H1 (cell line): ENCODE results near the gene CDKN2A. TPM values are rescaled to one million over a fixed set of nuclear protein-coding genes. Genes with fewer than 3 reads are reported as not detected.

ENCODE experiments used
- JUN ChIP-seq: IDR thresholded peaks from 2 replicates; pipeline ENCODE4 v1.6.1; 2011; ENCODE audit warnings: low read depth, mild to moderate bottlenecking, improper control_type of control experiment, low read length
- MAFK ChIP-seq: IDR thresholded peaks from 2 replicates; pipeline ENCODE4 v1.6.1; 2012; ENCODE audit warnings: low read depth, mild to moderate bottlenecking, improper control_type of control experiment, low read length
- NRF1 ChIP-seq: IDR thresholded peaks from 2 replicates; pipeline ENCODE4 v1.6.1; 2011; ENCODE audit warnings: mild to moderate bottlenecking, low read depth, low read length, improper control_type of control experiment
- PHF8 ChIP-seq: fragments of 200-600 bp; sonication (generic); conservative IDR thresholded peaks from 2 replicates; pipeline ENCODE4 v1.7.1; 2012; ENCODE audit warnings: low read depth, mild to moderate bottlenecking, inconsistent platforms, low read length, moderate library complexity
- POLR2AphosphoS5 ChIP-seq: IDR thresholded peaks from 2 replicates; pipeline ENCODE4 v1.6.1; 2011; ENCODE audit warnings: low read depth, low read length
- polyA plus RNA-seq, 7 experiments: library from polyadenylated mRNA; depleted of rRNA in 3 of 7; stranded (reverse) in 5 of 7; unstranded in 2 of 7; fragments of >200 nt in 5 of 7; fragments of 200-250 nt in 2 of 7; gene quantifications; 1 replicate in 5 of 7; 2 replicates in 1 of 7; 4 replicates in 1 of 7; pipeline versions ENCODE4 v1.2.1 to v1.2.3, GENCODE V29; 2011 to 2013; ENCODE audit warnings: missing spikeins in 2 of 7, mixed read lengths in 2 of 7
- total RNA-seq: library from RNA; stranded (reverse); fragmentation: NEBNext Ultra II Directional; extraction: Animal tissue kit (Norgen Biotek cat#: 25700); gene quantifications from 2 replicates; pipeline ENCODE4 v1.2.1, GENCODE V29; 2021

CDKN2A gene
- total and polyA plus RNA-seq, 2 of the 8 experiments (the other 6 are each of a cell fraction or from before 2014, with no cell fraction given): 0.51 to 0.73 TPM

GRCh38 chr9:21996858-21997257, 2.7 kb upstream of the CDKN2A start (continued):
- TF ChIP-seq NRF1 (no peak), PHF8 (no peak), JUN (no peak), MAFK (no peak), POLR2AphosphoS5 (no peak)
